ENCODE measurements around the gene SMARCA4.

The SMARCA4 gene

GRCh38 chr19:10983026-10983425 lies 22.2 kb downstream of the SMARCA4 start:
- no peak for FAIRE-seq
- TF ChIP-seq, protein P1, sequence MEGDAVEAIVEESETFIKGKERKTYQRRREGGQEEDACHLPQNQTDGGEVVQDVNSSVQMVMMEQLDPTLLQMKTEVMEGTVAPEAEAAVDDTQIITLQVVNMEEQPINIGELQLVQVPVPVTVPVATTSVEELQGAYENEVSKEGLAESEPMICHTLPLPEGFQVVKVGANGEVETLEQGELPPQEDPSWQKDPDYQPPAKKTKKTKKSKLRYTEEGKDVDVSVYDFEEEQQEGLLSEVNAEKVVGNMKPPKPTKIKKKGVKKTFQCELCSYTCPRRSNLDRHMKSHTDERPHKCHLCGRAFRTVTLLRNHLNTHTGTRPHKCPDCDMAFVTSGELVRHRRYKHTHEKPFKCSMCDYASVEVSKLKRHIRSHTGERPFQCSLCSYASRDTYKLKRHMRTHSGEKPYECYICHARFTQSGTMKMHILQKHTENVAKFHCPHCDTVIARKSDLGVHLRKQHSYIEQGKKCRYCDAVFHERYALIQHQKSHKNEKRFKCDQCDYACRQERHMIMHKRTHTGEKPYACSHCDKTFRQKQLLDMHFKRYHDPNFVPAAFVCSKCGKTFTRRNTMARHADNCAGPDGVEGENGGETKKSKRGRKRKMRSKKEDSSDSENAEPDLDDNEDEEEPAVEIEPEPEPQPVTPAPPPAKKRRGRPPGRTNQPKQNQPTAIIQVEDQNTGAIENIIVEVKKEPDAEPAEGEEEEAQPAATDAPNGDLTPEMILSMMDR (IDR thresholded peaks at IDR 0.05; ENCODE audit: insufficient read depth, missing control alignments), result no peak
- no peak for DNase-seq (ENCODE audit: insufficient read length, low spot score)

DNA sequence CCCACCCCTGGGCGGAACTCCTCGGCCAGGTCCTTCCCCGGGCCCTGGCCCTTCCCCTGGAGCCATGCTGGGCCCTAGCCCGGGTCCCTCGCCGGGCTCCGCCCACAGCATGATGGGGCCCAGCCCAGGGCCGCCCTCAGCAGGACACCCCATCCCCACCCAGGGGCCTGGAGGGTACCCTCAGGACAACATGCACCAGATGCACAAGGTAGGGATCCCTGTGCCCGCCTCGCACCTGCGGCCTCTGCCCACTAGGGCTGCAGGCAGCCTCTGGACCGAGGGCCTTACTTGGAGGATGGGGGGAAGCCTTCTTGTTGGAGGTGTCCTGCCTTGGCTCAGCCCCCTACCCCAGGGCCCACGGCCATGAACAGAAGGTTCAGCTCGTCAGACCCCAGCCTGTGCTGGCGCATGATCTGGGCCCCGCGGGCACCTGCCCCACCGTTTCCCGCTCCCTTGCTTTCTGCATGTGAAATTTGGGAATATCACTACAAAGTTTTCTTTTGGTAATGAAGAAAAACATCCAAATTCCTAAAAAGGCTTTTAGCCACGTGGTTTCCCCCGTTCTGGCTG lies 23.4 kb downstream of the SMARCA4 start:
- DNase-seq (ENCODE audit: insufficient read length, low spot score), result no peak
- no peak for FAIRE-seq
- TF ChIP-seq, protein P1 (IDR thresholded peaks at IDR 0.05; ENCODE audit: insufficient read depth, missing control alignments), result no peak

GRCh38 chr19:10985502-10985901 lies 24.7 kb downstream of the SMARCA4 start:
- FAIRE-seq (no peak), DNase-seq (ENCODE audit: insufficient read length, low spot score) (no peak)
- TF ChIP-seq, protein P1 (IDR thresholded peaks at IDR 0.05; ENCODE audit: insufficient read depth, missing control alignments), result no peak

DNA sequence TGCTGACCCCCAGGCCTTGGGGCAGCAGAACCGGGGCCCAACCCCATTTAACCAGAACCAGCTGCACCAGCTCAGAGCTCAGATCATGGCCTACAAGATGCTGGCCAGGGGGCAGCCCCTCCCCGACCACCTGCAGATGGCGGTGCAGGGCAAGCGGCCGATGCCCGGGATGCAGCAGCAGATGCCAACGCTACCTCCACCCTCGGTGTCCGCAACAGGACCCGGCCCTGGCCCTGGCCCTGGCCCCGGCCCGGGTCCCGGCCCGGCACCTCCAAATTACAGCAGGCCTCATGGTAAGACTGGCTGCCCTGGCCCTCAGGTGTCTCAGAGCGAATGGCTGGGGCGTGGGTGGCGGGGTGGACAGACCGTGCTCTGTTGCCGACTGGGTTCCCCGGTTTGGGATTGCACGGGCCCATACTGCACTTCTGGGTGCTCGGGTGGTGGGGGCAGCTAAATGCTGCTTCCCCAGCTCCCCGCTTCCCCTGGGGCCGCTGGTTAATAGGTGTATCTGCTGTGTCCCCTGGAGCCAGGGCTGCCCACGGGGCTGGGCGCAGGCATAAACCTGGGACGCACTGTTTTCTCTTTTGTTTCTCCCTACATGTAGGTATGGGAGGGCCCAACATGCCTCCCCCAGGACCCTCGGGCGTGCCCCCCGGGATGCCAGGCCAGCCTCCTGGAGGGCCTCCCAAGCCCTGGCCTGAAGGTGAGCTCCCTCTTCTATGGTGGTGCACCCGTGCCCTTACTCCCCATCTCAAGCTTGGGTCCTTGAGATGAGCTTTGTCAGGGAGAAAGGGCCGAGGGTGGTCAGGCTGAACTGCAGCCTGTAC lies 25.7 kb downstream of the SMARCA4 start:
- no peak for FAIRE-seq

DNA sequence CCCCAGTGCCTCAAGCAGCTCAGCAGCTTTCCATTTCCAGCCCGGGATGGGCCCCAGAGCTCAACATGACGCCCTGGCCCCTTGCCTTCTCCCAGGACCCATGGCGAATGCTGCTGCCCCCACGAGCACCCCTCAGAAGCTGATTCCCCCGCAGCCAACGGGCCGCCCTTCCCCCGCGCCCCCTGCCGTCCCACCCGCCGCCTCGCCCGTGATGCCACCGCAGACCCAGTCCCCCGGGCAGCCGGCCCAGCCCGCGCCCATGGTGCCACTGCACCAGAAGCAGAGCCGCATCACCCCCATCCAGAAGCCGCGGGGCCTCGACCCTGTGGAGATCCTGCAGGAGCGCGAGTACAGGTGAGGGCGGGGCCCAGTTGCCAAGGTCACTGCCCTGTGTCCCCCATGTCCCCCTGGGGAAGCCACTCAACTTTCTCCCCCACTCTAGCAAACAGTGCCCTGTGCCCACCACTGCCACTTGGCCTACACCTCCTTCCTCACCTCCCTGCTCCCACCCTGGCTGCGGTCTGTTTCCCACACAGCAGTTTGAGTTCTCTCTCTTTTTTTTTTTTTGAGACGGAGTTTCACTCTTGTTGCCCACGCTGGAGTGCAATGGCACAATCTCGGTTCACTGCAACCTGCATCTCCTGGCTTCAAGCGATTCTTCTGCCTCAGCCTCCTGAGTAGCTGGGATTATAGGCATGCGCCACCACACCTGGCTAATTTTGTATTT lies 26.9 kb downstream of the SMARCA4 start:
- no peak for DNase-seq (ENCODE audit: insufficient read length, low spot score)
- no peak for FAIRE-seq
- TF ChIP-seq, protein P1 (IDR thresholded peaks at IDR 0.05; ENCODE audit: insufficient read depth, missing control alignments), result no peak

More for the DNA sequence above, 25.7 kb downstream of the SMARCA4 start:
- TF ChIP-seq, protein P1 (IDR thresholded peaks at IDR 0.05; ENCODE audit: insufficient read depth, missing control alignments), result no peak
- DNase-seq (ENCODE audit: insufficient read length, low spot score), result no peak

GRCh38 chr19:10988380-10988779 lies 27.6 kb downstream of the SMARCA4 start:
- no peak for DNase-seq (ENCODE audit: insufficient read length, low spot score)
- TF ChIP-seq, protein P1 (IDR thresholded peaks at IDR 0.05; ENCODE audit: insufficient read depth, missing control alignments), result no peak
- no peak for FAIRE-seq

Measured in D721Med (cell line).